ENCODE results near the gene GCHFR.

Gene GCHFR

DNA sequence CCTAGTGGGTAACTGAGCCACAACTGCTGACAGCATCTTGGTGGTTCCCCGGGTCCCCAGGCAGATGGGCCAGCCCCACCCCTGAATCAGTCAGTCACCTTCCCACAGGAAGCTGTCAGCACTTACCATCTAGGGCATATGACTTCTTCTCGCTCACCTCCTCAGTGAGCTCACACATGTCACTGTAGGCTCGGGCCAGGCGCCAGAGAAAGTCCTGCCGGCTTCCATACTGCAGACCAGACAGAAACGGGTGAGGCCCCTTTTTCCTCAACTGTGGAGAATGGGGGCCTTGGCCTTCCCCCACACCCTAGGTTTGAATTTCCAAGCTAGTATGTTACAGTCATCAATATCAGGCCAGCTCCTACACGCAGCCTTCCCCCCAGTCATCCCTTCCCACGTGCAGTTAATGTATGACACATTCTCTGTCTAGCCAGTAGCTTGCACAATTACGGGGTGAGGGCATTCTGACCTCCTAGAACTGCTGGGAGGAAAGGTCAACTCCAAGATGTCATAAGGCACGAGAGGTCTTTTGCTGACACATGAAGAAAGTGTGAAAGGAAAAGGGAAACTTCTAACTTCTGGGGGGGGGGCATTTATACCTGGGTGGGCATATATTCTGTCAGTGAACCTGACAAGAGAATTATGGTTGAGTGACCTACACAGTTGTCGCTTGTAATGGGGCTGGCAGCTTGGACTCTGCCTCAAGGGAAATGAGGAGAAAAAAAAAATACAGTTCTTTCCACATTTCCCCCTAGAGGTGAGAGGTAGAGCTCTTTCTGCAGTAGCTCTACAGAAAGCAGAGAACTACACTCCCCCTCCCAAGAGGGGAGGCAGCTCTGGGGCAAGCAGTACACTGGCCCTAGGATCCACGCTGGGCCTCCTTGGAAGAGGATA, 19.7 kb upstream of the GCHFR start:
- DNase-seq (ENCODE audit: low read depth): no peak
- H3K4me3 ChIP-seq (ENCODE audit: low read depth, low read length): no peak overlapping the region
- TF ChIP-seq, protein P1, sequence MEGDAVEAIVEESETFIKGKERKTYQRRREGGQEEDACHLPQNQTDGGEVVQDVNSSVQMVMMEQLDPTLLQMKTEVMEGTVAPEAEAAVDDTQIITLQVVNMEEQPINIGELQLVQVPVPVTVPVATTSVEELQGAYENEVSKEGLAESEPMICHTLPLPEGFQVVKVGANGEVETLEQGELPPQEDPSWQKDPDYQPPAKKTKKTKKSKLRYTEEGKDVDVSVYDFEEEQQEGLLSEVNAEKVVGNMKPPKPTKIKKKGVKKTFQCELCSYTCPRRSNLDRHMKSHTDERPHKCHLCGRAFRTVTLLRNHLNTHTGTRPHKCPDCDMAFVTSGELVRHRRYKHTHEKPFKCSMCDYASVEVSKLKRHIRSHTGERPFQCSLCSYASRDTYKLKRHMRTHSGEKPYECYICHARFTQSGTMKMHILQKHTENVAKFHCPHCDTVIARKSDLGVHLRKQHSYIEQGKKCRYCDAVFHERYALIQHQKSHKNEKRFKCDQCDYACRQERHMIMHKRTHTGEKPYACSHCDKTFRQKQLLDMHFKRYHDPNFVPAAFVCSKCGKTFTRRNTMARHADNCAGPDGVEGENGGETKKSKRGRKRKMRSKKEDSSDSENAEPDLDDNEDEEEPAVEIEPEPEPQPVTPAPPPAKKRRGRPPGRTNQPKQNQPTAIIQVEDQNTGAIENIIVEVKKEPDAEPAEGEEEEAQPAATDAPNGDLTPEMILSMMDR (IDR thresholded peaks at IDR 0.05; ENCODE audit: control insufficient read depth, extremely low read depth, insufficient read depth): no peak

DNA sequence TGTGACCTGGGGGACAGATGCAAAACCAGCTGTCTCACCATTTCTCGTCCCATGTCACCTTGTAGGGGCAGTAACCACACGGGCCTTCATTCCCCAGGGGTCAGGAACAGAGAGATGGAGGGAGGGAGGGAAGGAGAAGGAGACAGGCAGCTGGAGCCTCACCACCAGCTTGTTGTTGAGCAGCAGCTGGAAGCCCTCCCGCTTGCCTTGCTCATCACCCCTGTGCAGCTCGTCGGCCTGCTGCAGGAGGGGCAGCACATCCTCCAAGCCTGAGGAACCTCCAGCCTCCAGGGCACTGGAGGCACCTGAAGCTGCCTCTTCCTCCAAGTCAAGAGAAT, 19.1 kb upstream of the GCHFR start:
- no peak for DNase-seq (ENCODE audit: low read depth)
- no peak overlapping the region for H3K4me3 ChIP-seq (ENCODE audit: low read depth, low read length)
- TF ChIP-seq, protein P1 (IDR thresholded peaks at IDR 0.05; ENCODE audit: control insufficient read depth, extremely low read depth, insufficient read depth): no peak

DNA sequence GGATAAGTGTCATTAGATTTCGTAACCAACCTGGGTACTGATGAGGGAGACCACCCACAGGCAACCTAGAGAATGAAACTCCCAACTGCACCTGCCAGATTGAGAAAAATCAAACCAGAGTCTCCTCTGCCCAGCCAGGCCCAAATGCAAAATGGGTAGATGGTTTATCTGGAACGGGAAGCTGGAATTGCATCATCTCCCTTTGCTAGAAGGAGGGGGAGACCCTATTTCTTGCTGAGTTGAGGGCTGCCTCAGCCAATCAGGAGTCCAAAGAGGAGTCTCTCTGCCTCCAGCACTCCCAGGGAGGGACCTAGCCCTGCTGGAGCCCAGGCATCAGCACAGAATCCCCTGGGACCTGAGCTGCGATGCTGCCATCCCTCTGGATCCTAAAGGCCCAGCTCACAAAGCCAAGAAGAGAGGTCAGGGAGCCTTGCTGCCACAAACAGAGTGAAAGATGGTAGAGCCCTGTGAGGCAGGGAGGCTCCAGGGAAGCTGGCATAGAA, 16.9 kb upstream of the GCHFR start:
- H3K4me3 ChIP-seq (ENCODE audit: low read depth, low read length): no peak overlapping the region
- TF ChIP-seq, protein P1 (IDR thresholded peaks at IDR 0.05; ENCODE audit: control insufficient read depth, extremely low read depth, insufficient read depth): no peak
- DNase-seq (ENCODE audit: low read depth): no peak

DNA sequence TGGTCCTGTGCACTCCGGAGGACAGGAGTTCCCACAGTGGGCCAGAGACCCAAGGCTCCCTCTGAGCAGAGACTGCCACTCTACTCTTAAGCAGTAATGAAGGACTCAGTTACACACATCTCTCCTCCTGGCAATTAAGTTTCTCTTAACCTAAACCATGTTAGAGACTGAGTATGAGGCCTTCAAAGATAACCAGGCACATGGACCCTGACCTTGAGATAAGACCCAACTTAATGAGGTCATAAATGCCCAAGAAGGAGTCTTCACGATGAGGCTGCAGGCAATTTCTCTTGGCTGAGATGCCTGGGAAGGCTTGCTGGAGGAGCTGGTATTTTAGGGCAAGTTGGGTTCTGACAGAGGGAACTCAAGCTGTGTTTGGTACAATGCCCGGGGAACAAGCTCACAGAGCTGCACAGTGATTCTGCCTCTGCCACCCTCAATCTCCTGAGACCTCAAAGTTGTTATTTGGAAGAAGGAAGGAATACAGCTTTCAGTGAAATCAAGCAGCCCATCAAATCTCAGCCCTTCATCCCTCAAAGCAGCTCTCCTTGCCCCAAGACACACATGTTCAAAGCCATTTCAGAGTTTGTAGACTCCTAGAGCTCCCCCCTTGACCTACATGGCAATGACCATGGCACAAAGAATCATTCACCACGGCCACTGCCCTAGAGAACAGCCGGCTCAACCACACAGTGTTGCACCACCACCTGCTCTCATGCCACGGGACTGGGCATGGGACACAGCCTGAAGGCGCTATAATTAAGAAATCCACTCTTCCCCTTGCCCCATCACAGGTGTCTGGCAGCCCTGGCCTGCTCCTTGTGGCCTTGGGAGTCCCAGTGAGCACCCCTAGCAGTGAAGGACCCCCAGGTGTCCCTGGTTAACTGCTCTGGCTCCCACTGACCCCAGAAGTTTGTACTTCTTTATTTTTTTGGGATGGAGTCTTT, 15.9 kb upstream of the GCHFR start:
- H3K4me3 ChIP-seq (ENCODE audit: low read depth, low read length): no peak overlapping the region
- TF ChIP-seq, protein P1 (IDR thresholded peaks at IDR 0.05; ENCODE audit: control insufficient read depth, extremely low read depth, insufficient read depth): no peak
- DNase-seq (ENCODE audit: low read depth): no peak

DNA sequence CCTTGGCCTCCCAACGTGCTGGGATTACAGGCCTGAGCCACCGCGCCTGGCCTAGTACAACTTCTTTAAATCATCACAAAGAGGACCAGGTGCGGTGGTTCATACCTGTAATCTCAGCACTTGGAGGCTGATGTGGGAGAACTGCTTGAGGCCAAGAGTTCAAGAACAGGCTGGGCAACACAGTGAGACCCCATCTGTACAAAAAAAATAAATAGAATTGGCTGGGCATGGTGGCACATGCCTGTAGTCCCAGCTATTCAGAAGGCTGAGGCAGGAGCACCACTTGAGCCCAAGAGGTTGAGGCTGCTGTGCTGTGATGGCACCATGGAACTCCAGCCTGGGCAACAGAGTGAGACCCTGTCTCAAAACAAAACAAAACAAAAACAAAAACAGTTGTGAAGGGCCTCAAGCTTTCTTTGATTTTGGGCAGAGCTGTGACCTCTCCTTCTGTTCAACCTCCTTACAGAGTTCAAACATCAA, 14.7 kb upstream of the GCHFR start:
- no peak for DNase-seq (ENCODE audit: low read depth)
- no peak overlapping the region for H3K4me3 ChIP-seq (ENCODE audit: low read depth, low read length)
- TF ChIP-seq, protein P1 (IDR thresholded peaks at IDR 0.05; ENCODE audit: control insufficient read depth, extremely low read depth, insufficient read depth): no peak

DNA sequence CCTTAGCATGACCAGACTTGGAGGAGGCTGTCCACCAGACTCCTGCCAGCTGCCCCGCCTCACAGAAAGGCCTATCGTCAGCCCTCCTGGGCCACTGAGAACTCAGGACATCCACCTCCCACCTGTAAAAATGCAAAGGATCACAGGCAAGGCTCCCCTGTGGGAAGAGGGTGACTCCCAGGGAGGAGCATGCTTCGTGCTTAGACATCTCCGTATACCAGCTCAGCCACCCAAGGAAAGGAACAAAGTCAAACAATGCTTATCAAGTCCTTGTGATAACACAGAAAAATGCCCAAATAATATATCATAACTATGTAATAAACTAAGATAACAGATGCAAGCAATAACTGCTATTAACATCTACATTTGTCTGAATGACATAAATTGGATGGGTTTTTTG, 13.0 kb upstream of the GCHFR start:
- no peak overlapping the region for H3K4me3 ChIP-seq (ENCODE audit: low read depth, low read length)
- TF ChIP-seq, protein P1 (IDR thresholded peaks at IDR 0.05; ENCODE audit: control insufficient read depth, extremely low read depth, insufficient read depth): no peak
- DNase-seq (ENCODE audit: low read depth): no peak
